Activated CD4-positive, alpha-beta T cell treated with anti-CD3 and anti-CD28 coated beads for 36 hours (primary cell): ENCODE results near the gene RTN4IP1. TPM values are rescaled to one million over a fixed set of nuclear protein-coding genes. Genes with fewer than 3 reads are reported as not detected.
"Not testable (repeated sequence)": the region's sequence is repeated elsewhere in the genome, so short reads cannot be mapped to it uniquely, and the experiment has no call there.

Experiments
- ATAC-seq: fragments of 200-7000 bp; cut with Tn5 transposase; one replicate; pipeline ENCODE4 v1.10.0; 2021; ENCODE audit warnings: mild to moderate bottlenecking, moderate library complexity
- CTCF ChIA-PET: fragments of 350-600 bp; sonication (Branson Sonifier 250); formaldehyde crosslinking; loops from one replicate; lab custom pipeline; 2021; ENCODE audit warnings: antibody characterized with exemption; lab: Charles Lee
- POLR2A ChIA-PET: fragments of 350-600 bp; sonication (Branson Sonifier 250); formaldehyde crosslinking; loops from one replicate; lab custom pipeline; 2021; ENCODE audit warnings: antibody characterized with exemption, inconsistent platforms; lab: Charles Lee
- DNase-seq: peaks from one replicate; pipeline ENCODE4 v3.0.0-alpha.2; 2020
- H3K27ac Mint-ChIP-seq: one replicate; pipeline ENCODE4 v1.8.0; 2021; ENCODE audit warnings: mixed read lengths
- H3K27me3 Mint-ChIP-seq: one replicate; pipeline ENCODE4 v1.8.0; 2021; ENCODE audit warnings: mixed read lengths
- H3K36me3 Mint-ChIP-seq: one replicate; pipeline ENCODE4 v1.8.0; 2021; ENCODE audit warnings: low read depth, mixed read lengths
- H3K4me1 Mint-ChIP-seq: one replicate; pipeline ENCODE4 v1.8.0; 2021; ENCODE audit warnings: mixed read lengths
- H3K4me3 Mint-ChIP-seq: one replicate; pipeline ENCODE4 v1.8.0; 2021; ENCODE audit warnings: mild to moderate bottlenecking, moderate library complexity, mixed read lengths
- H3K9me3 Mint-ChIP-seq: one replicate; pipeline ENCODE4 v1.8.0; 2021; ENCODE audit warnings: low read depth, mixed read lengths
- intact Hi-C, 2 experiments: fragments of 100-400 bp; cut with DNase I in 1 of 2; cut with micrococcal nuclease in 1 of 2; formaldehyde crosslinking; loops; one replicate each; pipeline versions ENCODE4 v1.14.2 to v1.15.1; 2022 to 2024; cut with DNase I, micrococcal nuclease
- total RNA-seq, 2 experiments: library from RNA; stranded (reverse); gene quantifications; one replicate each; pipeline ENCODE4 v1.2.3, GENCODE V29; 2021

Gene RTN4IP1
- total RNA-seq, 2 experiments from 2014 or later: 4.8 to 9.3 TPM

DNA sequence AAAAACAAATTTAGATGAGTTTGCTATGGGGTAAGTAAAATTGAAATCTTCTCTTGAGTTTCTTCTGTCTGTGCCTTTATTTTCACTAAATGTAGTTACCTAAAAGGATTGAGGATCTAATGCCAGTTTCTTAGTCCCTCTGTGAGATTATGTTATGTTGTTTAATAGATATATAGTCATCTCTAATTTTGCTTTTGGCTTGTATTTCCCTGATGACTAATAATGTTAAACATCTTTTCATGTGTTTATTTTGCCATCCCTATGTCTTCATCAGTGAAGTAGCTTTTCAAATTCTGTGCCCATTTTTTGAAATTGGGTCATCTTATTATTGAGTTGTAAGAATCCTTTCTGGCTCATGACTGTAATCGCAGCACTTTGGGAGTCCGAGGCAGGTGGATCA lies 13.8 kb upstream of the RTN4IP1 start:
- no peak overlapping the region for H3K27ac Mint-ChIP-seq
- no peaks in the 10 kb centered on the region for H3K27me3 Mint-ChIP-seq
- DNase-seq (no peak), ATAC-seq (no peak)
- no peaks in the 10 kb centered on the region for H3K9me3 Mint-ChIP-seq
- H3K4me1 Mint-ChIP-seq: peaks cover 6% of the 10 kb centered on the region
- peaks cover 36% of the 10 kb centered on the region for H3K36me3 Mint-ChIP-seq
- CTCF ChIA-PET: no interaction called here
- intact Hi-C loops: no loop called here
- POLR2A ChIA-PET: no interaction called here
- no peak overlapping the region for H3K4me3 Mint-ChIP-seq

GRCh38 chr6:106642476-106642875 lies 13.2 kb upstream of the RTN4IP1 start:
- ATAC-seq (no peak), DNase-seq (no peak)
- Mint-ChIP-seq H3K27me3 (no peaks in the 10 kb centered on the region), H3K36me3 (peaks cover 36% of the 10 kb centered on the region), H3K4me3 (no peak overlapping the region), H3K9me3 (no peaks in the 10 kb centered on the region), H3K27ac (no peak overlapping the region), H3K4me1 (peaks cover 10% of the 10 kb centered on the region)
- ChIA-PET POLR2A (no interaction called here), CTCF (no interaction called here)
- intact Hi-C loops: no loop called here

- DNase-seq: no peak
- Mint-ChIP-seq H3K27ac (no peak overlapping the region), H3K36me3 (peaks cover 24% of the 10 kb centered on the region), H3K4me1 (peaks cover 17% of the 10 kb centered on the region), H3K4me3 (no peak overlapping the region), H3K9me3 (no peaks in the 10 kb centered on the region), H3K27me3 (no peaks in the 10 kb centered on the region)
- ChIA-PET POLR2A (no interaction called here), CTCF (interaction anchor here (0.7 to 1.0 kb wide), 2 partner anchors 22 to 573 kb away, joined by 3 to 4 read pairs; no protein-coding TSS in a partner anchor)
- no peak for ATAC-seq
- intact Hi-C loops: no loop called here
Measured at GRCh38 chr6:106639812-106640211, 10.5 kb upstream of the RTN4IP1 start.

- Mint-ChIP-seq H3K27ac (no peak overlapping the region), H3K9me3 (no peaks in the 10 kb centered on the region), H3K4me1 (peaks cover 18% of the 10 kb centered on the region), H3K27me3 (no peaks in the 10 kb centered on the region), H3K36me3 (peaks cover 16% of the 10 kb centered on the region), H3K4me3 (no peak overlapping the region)
- intact Hi-C loops: no loop called here
- POLR2A ChIA-PET: no interaction called here
- CTCF ChIA-PET: no interaction called here
- DNase-seq (no peak), ATAC-seq (no peak)
Measured at GRCh38 chr6:106637717-106638341, 8.5 kb upstream of the RTN4IP1 start.

DNA sequence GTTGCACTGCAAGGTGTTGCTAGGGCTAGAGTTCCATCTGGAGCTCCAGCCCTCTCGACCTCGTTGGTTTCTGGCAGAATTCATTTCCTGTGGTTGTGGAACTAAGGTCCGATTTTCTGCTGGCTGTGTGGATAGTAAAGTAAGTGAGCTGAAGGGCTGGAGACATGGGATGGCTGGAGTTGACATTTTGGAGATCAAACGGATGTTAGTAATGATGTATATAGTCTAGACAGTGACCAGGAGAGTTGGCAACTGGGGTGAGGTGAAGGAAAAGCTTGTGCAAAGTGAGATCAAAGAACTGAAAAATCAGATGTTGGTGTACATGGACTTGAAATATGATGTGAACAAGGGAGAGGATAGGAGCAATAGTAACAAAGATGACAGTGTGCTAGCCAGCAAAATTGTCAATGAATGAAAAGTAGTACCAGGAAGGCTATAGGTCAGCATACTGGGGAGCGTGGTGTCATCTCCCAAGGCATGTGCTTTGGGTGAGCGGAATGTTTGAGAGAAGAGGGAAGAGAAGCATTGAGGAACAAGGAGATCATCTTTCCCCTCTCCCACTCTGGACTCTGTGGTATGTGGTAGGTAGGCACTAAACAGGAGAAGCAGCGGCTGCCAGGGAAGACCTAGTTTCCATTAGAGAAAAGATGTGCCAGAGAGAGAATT lies 7.9 kb upstream of the RTN4IP1 start:
- Mint-ChIP-seq H3K36me3 (peaks cover 13% of the 10 kb centered on the region), H3K4me1 (peaks cover 21% of the 10 kb centered on the region), H3K4me3 (no peak overlapping the region), H3K27me3 (no peaks in the 10 kb centered on the region), H3K27ac (no peak overlapping the region), H3K9me3 (no peaks in the 10 kb centered on the region)
- ChIA-PET CTCF (interaction anchor here (0.7 to 1.5 kb wide), 4 partner anchors 23 to 1002 kb away, joined by 3 to 4 read pairs (median 4); no protein-coding TSS in a partner anchor), POLR2A (no interaction called here)
- DNase-seq (no peak), ATAC-seq (no peak)
- intact Hi-C loops: no loop called here

DNA sequence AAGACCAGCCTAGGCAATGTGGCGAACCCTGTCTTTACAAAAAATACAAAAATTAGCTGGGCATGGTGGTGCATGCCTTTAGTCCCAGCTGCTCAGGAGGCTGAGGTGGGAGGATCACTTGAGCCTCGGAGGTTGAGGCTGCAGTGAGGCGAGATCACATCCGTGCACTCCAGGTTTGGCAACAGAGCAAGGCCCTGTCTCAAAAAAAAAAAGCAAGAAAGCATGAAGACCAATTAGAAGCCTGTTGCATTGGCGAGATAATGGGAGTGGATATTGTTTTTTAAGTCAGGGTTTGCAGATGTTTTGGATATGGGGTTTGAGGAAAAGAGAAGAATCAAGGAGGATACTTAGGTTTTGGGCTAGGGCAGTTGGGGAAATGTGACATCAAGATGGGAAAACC lies 5.3 kb upstream of the RTN4IP1 start:
- DNase-seq (no peak), ATAC-seq (no peak)
- Mint-ChIP-seq H3K4me1 (peaks cover 32% of the 10 kb centered on the region), H3K36me3 (peaks cover 10% of the 10 kb centered on the region), H3K4me3 (no peak overlapping the region), H3K27ac (no peak overlapping the region), H3K9me3 (no peaks in the 10 kb centered on the region), H3K27me3 (no peaks in the 10 kb centered on the region)
- CTCF ChIA-PET: no interaction called here
- intact Hi-C loops: no loop called here
- POLR2A ChIA-PET: no interaction called here

GRCh38 chr6:106631346-106631745 lies 2.0 kb upstream of the RTN4IP1 start:
- intact Hi-C loops: no loop called here
- Mint-ChIP-seq H3K27ac (no peak overlapping the region), H3K9me3 (no peaks in the 10 kb centered on the region), H3K4me3 (no peak overlapping the region), H3K4me1 (peaks cover 28% of the 10 kb centered on the region), H3K36me3 (peaks cover 5% of the 10 kb centered on the region), H3K27me3 (no peaks in the 10 kb centered on the region)
- ChIA-PET CTCF (interaction anchor here (2.6 kb wide), 1 partner anchor 25 kb away, joined by 7 read pairs; no protein-coding TSS in a partner anchor), POLR2A (no interaction called here)
- DNase-seq (no peak), ATAC-seq (no peak)

- intact Hi-C loops: no loop called here
- DNase-seq: no peak
- ChIA-PET POLR2A (no interaction called here), CTCF (interaction anchor here (0.6 kb wide), 1 partner anchor 67 kb away, joined by 3 read pairs; no protein-coding TSS in a partner anchor)
- H3K4me1 Mint-ChIP-seq: peaks cover 28% of the 10 kb centered on the region
- H3K9me3 Mint-ChIP-seq: no peaks in the 10 kb centered on the region
- H3K27ac Mint-ChIP-seq: peak overlapping the region; percentile 98
- ATAC-seq: no peak
- H3K4me3 Mint-ChIP-seq: peak overlapping the region; percentile 97
- peaks cover 5% of the 10 kb centered on the region for H3K36me3 Mint-ChIP-seq
- no peaks in the 10 kb centered on the region for H3K27me3 Mint-ChIP-seq
Measured at GRCh38 chr6:106630366-106630765, 1.1 kb upstream of the RTN4IP1 start.

DNA sequence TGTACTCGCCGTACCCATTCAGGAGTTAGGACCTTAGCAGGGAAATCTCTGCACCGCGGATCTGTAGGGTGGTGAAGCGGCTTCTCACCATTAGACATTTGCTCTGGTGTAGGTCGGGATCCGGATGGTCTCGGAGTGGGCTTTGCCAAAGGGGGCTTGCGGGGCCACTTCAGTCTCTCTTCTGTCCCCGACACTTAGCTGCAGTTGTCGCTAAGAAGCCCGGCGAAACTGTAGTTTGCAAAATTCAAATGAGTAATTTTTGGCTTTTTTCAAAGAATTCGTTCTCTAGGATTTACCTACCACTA lies 513 bp upstream of the RTN4IP1 start:
- intact Hi-C loops: loop anchor here (1.0 to 5.0 kb wide), 8 partner anchors 17 to 1228 kb away; partner anchors contain the start of genes ATG5 (in 1 of the 2), MTRES1 (in 1 of the 2), PDSS2 (in 1 of the 2) and PREP (in 1 of the 2)
- ChIA-PET CTCF (interaction anchor here (0.6 kb wide), 1 partner anchor 67 kb away, joined by 3 read pairs; no protein-coding TSS in a partner anchor), POLR2A (no interaction called here)
- Mint-ChIP-seq H3K4me3 (peak overlapping the region; percentile 97), H3K4me1 (peaks cover 28% of the 10 kb centered on the region), H3K9me3 (no peaks in the 10 kb centered on the region), H3K36me3 (peaks cover 5% of the 10 kb centered on the region), H3K27me3 (no peaks in the 10 kb centered on the region), H3K27ac (peak overlapping the region; percentile 98)
- ATAC-seq (no peak), DNase-seq (no peak)

- H3K27me3 Mint-ChIP-seq: no peaks in the 10 kb centered on the region
- peaks cover 28% of the 10 kb centered on the region for H3K4me1 Mint-ChIP-seq
- H3K9me3 Mint-ChIP-seq: no peaks in the 10 kb centered on the region
- H3K27ac Mint-ChIP-seq: peak overlapping the region; percentile 98
- intact Hi-C loops: loop anchor here (1.0 to 5.0 kb wide), 8 partner anchors 15 to 1226 kb away; partner anchors contain the start of genes ATG5 (in 1 of the 2), MTRES1 (in 1 of the 2), PDSS2 (in 1 of the 2) and PREP (in 1 of the 2)
- DNase-seq: no peak
- ChIA-PET CTCF (interaction anchor here (0.6 to 1.0 kb wide), 6 partner anchors 17 to 1199 kb away, joined by 3 read pairs; no protein-coding TSS in a partner anchor), POLR2A (interaction anchor here (0.7 kb wide), 2 partner anchors 399 to 831 kb away, joined by 3 to 4 read pairs; partner anchors contain the start of gene PDSS2)
- peaks cover 3% of the 10 kb centered on the region for H3K36me3 Mint-ChIP-seq
- ATAC-seq: peak; percentile 35
- H3K4me3 Mint-ChIP-seq: peak overlapping the region; percentile 97
Measured at GRCh38 chr6:106628658-106629102, 618 bp downstream of the RTN4IP1 start.

DNA sequence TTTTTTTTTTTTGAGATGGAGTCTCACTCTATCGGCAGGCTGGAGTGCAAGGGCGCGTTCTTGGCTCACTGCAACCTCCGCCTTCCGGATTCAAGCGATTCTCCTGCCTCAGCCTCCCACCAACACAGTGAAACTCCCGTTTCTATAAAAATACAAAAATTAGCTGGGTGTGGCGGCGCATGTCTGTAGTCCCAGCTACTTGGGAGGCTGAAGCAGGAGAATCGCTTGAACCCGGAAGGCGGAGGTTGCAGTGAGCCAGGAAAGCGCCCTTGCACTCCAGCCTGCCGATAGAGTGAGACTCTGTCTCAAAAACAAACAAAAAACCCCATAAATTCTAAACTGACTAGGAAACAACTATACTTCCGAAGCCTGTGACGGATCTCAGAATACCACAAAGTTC lies 1.5 kb downstream of the RTN4IP1 start:
- H3K36me3 Mint-ChIP-seq, H3K27me3 Mint-ChIP-seq, POLR2A ChIA-PET, ATAC-seq, DNase-seq, H3K9me3 Mint-ChIP-seq, H3K27ac Mint-ChIP-seq: not testable (repeated sequence)
- Mint-ChIP-seq H3K4me3 (peak overlapping the region; percentile 97), H3K4me1 (peaks cover 27% of the 10 kb centered on the region)
- intact Hi-C loops: loop anchor here (2.0 to 5.0 kb wide), 4 partner anchors 105 to 1225 kb away; partner anchors contain the start of genes PDSS2 (in 1 of the 2) and PREP (in 1 of the 2)
- CTCF ChIA-PET: interaction anchor here (1.0 to 2.4 kb wide), 3 partner anchors 18 to 61 kb away, joined by 3 to 7 read pairs (median 3); no protein-coding TSS in a partner anchor
